Lower leg skin (tissue), 4 donors: ENCODE measurements around the gene ISCU. TPM values are rescaled to one million over a fixed set of nuclear protein-coding genes. Genes with fewer than 3 reads are reported as not detected.

Experiments used
- DNase-seq, 2 donors: peaks; one replicate each; pipeline ENCODE4 v3.0.0-alpha.2; 2019; ENCODE audit warnings: low spot score in 2 of 2
- H3K4me3 ChIP-seq: fragments of 200-600 bp; sonication (generic); 2 replicates; pipeline ENCODE4 v1.5.1; 2017; ENCODE audit warnings: mild to moderate bottlenecking, low read depth; ENCODE audit not compliant: poor library complexity, severe bottlenecking
- POLR2A ChIP-seq, 2 donors: fragments of 450-650 bp; IDR thresholded peaks; one replicate each; pipeline ENCODE4 v1.6.1; 2016 to 2017; ENCODE audit warnings: antibody characterized with exemption in 2 of 2, mild to moderate bottlenecking in 1 of 2, moderate library complexity in 1 of 2
- WGBS, 2 donors: methylation state at CpG; one replicate each; pipeline ENCODE4 v1.1.5; 2018; 5-methylcytosine and 5-hydroxymethylcytosine counted together
- intact Hi-C: fragments of 100-400 bp; cut with DNase I; formaldehyde crosslinking; loops from one replicate; pipeline ENCODE4 v1.15.0; 2023; ENCODE audit warnings: low total_unique reads
- total RNA-seq, 4 donors: library from RNA; depleted of rRNA; stranded (reverse); fragments of >200 nt; gene quantifications; one replicate each; pipeline ENCODE4 v1.1.0, GENCODE V29; 2016
- TF ChIP-seq, protein P1 (sequence below), 3 donors: fragments of 450-650 bp; IDR thresholded peaks; one replicate each; pipeline ENCODE4 v1.5.1; 2016; ENCODE audit warnings: antibody characterized with exemption in 3 of 3, mild to moderate bottlenecking in 3 of 3, moderate library complexity in 2 of 3

Gene ISCU
- total RNA-seq, 4 donors from 2014 or later = 94.7 to 175 (median 137) TPM

GRCh38 chr12:108584456-108585065 lies 22.2 kb downstream of the ISCU start:
- intact Hi-C loops = no loop called here
- no peak overlapping the region for H3K4me3 ChIP-seq
- DNase-seq = no peak
- no peak for TF ChIP-seq POLR2A (IDR thresholded peaks at IDR 0.05)
- TF ChIP-seq, protein P1, sequence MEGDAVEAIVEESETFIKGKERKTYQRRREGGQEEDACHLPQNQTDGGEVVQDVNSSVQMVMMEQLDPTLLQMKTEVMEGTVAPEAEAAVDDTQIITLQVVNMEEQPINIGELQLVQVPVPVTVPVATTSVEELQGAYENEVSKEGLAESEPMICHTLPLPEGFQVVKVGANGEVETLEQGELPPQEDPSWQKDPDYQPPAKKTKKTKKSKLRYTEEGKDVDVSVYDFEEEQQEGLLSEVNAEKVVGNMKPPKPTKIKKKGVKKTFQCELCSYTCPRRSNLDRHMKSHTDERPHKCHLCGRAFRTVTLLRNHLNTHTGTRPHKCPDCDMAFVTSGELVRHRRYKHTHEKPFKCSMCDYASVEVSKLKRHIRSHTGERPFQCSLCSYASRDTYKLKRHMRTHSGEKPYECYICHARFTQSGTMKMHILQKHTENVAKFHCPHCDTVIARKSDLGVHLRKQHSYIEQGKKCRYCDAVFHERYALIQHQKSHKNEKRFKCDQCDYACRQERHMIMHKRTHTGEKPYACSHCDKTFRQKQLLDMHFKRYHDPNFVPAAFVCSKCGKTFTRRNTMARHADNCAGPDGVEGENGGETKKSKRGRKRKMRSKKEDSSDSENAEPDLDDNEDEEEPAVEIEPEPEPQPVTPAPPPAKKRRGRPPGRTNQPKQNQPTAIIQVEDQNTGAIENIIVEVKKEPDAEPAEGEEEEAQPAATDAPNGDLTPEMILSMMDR (IDR thresholded peaks at IDR 0.05) = no peak
- 76 to 77% methylated on average over 3 of the region's 3 CpGs for WGBS, 2 donors

DNA sequence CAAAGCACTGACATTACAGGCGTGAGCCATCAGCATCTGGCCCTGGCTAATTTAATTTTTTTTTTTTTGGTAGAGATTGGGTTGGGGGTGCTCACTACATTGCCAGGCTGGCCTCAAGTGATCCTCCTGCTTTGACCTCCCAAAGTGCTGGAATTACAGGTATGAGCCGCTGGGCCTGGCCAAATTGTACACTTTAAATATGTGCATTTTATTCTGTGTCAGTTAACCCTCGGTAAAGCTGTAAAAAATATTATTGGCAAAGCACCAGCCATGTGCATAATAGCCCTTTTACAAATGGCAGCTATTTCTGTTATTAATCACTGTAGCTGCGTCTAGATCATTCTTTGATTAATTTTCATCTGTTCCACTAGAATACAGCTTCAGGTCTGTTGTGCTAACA lies 23.5 kb downstream of the ISCU start:
- no peak overlapping the region for H3K4me3 ChIP-seq
- intact Hi-C loops = no loop called here
- 53 to 63% methylated on average over 4 of the region's 4 CpGs for WGBS, 2 donors
- TF ChIP-seq, protein P1 (IDR thresholded peaks at IDR 0.05) = no peak
- TF ChIP-seq POLR2A (IDR thresholded peaks at IDR 0.05) = no peak
- no peak for DNase-seq

DNA sequence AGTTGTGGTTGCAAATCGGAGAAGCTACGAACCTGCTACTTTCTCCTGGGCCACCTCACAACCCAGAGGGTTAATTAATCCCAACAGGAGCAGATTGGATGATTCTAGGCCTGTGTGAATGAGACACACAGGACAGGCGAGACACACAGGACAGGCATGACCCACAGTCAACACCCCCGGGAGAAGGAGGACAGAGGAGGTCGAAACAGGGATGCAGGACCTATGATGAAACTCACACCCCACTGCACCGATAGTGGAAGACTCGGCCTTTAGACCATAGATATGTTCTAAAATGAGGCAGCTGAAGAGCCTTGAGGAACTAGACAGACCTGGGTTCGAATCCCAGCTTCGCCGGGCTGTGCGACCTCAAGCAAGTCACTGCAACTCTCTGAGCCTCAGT lies 23.9 kb downstream of the ISCU start:
- H3K4me3 ChIP-seq = no peak overlapping the region
- intact Hi-C loops = no loop called here
- WGBS, 2 donors = 84 to 91% methylated on average over 11 of the region's 11 CpGs
- TF ChIP-seq POLR2A (IDR thresholded peaks at IDR 0.05) = no peak
- TF ChIP-seq, protein P1 (IDR thresholded peaks at IDR 0.05) = no peak
- no peak for DNase-seq

DNA sequence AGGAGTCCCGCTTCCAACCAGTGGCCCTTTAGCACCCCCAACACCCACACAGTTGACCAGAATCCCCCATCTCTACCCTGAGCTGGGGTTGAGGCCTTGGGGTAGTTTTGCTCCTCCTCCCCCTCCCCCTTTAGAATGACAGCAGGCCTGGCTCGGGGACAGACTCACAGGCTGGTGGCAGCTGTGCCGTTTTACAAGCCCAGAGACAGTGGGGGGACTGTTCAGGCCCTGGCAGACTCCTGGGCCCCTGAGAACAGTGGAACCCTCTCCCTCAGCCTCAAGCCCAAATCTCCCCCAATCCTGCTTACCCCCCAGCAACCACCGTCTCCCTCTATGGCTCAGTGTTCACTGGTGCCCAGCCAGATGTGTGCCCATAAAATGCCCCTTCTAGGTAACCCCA lies 25.4 kb downstream of the ISCU start:
- WGBS, 2 donors = 68 to 75% methylated on average over 4 of the region's 4 CpGs
- TF ChIP-seq POLR2A (IDR thresholded peaks at IDR 0.05) = no peak
- TF ChIP-seq, protein P1 (IDR thresholded peaks at IDR 0.05) = no peak
- intact Hi-C loops = no loop called here
- DNase-seq = no peak
- H3K4me3 ChIP-seq = no peak overlapping the region

DNA sequence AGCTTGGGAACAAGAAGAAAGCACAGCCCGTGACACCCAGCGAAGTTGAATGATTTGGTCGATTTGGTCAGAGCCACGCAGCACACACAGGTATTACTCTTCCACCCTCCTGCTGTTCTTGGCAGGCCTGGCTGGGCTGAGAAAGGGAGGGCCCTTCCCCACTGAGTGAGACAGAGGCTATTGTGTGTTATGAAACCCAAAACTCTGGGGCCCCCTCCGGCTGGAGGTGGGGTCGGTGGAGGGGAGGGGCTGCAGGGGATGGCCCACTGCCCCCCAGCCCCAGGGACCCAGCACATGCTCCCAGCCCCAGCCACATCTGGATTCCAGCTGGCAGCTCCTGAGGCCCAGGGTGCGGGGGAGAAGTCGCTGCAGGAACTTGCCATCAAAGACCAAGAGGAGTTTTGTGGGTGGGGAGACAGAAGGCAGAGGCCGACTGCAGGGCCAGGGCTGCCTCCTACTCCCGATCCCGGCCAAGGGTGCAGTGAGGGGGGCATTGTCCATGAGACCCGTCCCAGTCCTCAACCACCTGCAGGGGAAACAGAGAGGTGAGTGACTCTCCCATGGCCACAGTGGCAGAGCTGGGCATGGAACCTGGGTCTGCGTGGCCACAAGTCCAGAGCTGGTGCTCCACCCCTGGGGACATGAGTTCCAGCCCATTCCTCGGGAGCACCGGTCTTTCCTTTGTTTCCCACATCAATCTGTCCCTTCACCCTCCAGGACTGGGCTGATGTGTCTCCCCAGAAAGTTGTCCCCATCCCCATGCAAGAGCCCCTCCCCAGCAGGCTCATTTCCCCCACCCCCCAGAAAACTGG lies 26.8 kb downstream of the ISCU start:
- no peak for DNase-seq
- no peak overlapping the region for H3K4me3 ChIP-seq
- intact Hi-C loops = no loop called here
- TF ChIP-seq POLR2A (IDR thresholded peaks at IDR 0.05) = no peak
- TF ChIP-seq, protein P1 (IDR thresholded peaks at IDR 0.05) = no peak
- WGBS, 2 donors = 27 to 40% methylated on average over 15 of the region's 15 CpGs
